ENCODE results near the gene CDC14A.

Gene CDC14A

GRCh38 chr1:100485855-100486258 lies 133.6 kb downstream of the CDC14A start:
- no peak for DNase-seq (ENCODE audit: low read depth, low spot score)

GRCh38 chr1:100494393-100495084 lies 142.2 kb downstream of the CDC14A start:
- no peak for DNase-seq (ENCODE audit: low read depth, low spot score)

- DNase-seq (ENCODE audit: low read depth, low spot score), result no peak
Observed at GRCh38 chr1:100496896-100497295, 144.6 kb downstream of the CDC14A start.

- DNase-seq (ENCODE audit: low read depth, low spot score), result no peak
Observed at GRCh38 chr1:100497796-100498195, 145.5 kb downstream of the CDC14A start.

- DNase-seq (ENCODE audit: low read depth, low spot score), result no peak
Observed at GRCh38 chr1:100499194-100499811, 147.0 kb downstream of the CDC14A start.

- no peak for DNase-seq (ENCODE audit: low read depth, low spot score)
Observed at GRCh38 chr1:100502052-100502792, 149.9 kb downstream of the CDC14A start.

- DNase-seq (ENCODE audit: low read depth, low spot score), result no peak
Observed at GRCh38 chr1:100506217-100506616, 153.9 kb downstream of the CDC14A start.

GRCh38 chr1:100510451-100510850 lies 158.1 kb downstream of the CDC14A start:
- no peak for DNase-seq (ENCODE audit: low read depth, low spot score)

GRCh38 chr1:100511058-100511457 lies 158.8 kb downstream of the CDC14A start:
- no peak for DNase-seq (ENCODE audit: low read depth, low spot score)

GRCh38 chr1:100511773-100512172 lies 159.5 kb downstream of the CDC14A start:
- DNase-seq (ENCODE audit: low read depth, low spot score), result no peak

- DNase-seq (ENCODE audit: low read depth, low spot score), result no peak
Observed at GRCh38 chr1:100512803-100513352, 160.6 kb downstream of the CDC14A start.

- no peak for DNase-seq (ENCODE audit: low read depth, low spot score)
Observed at GRCh38 chr1:100516857-100517256, 164.6 kb downstream of the CDC14A start.

GRCh38 chr1:100517515-100517914 lies 165.2 kb downstream of the CDC14A start:
- DNase-seq (ENCODE audit: low read depth, low spot score), result no peak

GRCh38 chr1:100518023-100518422 lies 165.7 kb downstream of the CDC14A start:
- no peak for DNase-seq (ENCODE audit: low read depth, low spot score)

- no peak for DNase-seq (ENCODE audit: low read depth, low spot score)
Observed at GRCh38 chr1:100523038-100523652, 170.8 kb downstream of the CDC14A start.

- DNase-seq (ENCODE audit: low read depth, low spot score), result no peak
Observed at GRCh38 chr1:100524355-100524754, 172.0 kb downstream of the CDC14A start.

GRCh38 chr1:100526894-100527293 lies 174.6 kb downstream of the CDC14A start:
- no peak for DNase-seq (ENCODE audit: low read depth, low spot score)

- no peak for DNase-seq (ENCODE audit: low read depth, low spot score)
Observed at GRCh38 chr1:100528871-100529270, 176.6 kb downstream of the CDC14A start.

GRCh38 chr1:100530141-100530540 lies 177.8 kb downstream of the CDC14A start:
- DNase-seq (ENCODE audit: low read depth, low spot score), result no peak

GRCh38 chr1:100530880-100531487 lies 178.7 kb downstream of the CDC14A start:
- no peak for DNase-seq (ENCODE audit: low read depth, low spot score)

GRCh38 chr1:100532645-100533044 lies 180.3 kb downstream of the CDC14A start:
- no peak for DNase-seq (ENCODE audit: low read depth, low spot score)

GRCh38 chr1:100535264-100535663 lies 183.0 kb downstream of the CDC14A start:
- no peak for DNase-seq (ENCODE audit: low read depth, low spot score)
